DMS 273 (cell line): ENCODE measurements around the gene C1D.
A peak's percentile ranks its signal among the peaks of the same experiment; 100 is the strongest.

ENCODE experiments used
- DNase-seq: peaks from one replicate; lab custom pipeline; 2025; ENCODE audit not compliant: unreplicated experiment; lab: John Stamatoyannopoulos, UW

Gene C1D

DNA sequence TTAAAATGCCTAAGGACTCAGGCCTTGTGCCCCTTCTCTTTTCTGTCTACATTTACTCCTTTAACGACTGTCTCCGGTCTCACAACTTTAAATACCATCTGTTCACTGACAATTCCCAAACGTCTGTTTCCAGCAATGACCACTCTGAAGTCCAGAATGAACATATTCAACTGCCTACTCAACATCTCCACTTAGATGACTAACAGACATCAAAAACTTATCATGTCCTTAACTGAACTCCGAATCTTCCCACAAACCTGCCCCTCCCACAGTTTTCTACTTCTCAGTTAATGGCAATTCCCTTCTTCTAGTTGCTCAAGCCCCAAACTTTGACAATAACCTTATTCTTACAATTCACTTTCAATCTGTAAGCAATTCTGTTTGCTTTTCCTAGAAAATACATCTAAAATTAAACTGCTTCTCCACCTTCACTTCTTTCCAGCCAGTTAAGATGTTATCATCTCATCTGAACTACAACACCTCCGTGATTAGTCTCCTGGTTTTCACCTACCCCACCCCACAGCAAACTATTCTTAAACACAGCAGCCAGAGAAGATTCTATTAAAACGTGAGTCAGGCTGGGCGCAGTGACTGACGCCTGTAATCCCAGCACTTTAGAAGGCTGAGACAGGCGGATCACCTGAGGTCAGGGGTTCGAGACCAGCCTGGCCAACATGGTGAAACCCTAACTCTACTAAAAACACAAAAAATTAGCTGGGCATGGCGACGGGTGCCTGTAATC, 2.8 kb downstream of the C1D start:
- no peak for DNase-seq

- no peak for DNase-seq
These were observed 5.0 kb downstream of the C1D start for GRCh38 chr2:68057658-68058396.

GRCh38 chr2:68052717-68053422, 9.9 kb downstream of the C1D start:
- DNase-seq, result no peak

- DNase-seq, result no peak
These were observed 12.5 kb downstream of the C1D start for GRCh38 chr2:68050353-68050752.

GRCh38 chr2:68046642-68047240, 16.1 kb downstream of the C1D start:
- no peak for DNase-seq

GRCh38 chr2:68046224-68046623, 16.6 kb downstream of the C1D start:
- DNase-seq, result no peak

DNA sequence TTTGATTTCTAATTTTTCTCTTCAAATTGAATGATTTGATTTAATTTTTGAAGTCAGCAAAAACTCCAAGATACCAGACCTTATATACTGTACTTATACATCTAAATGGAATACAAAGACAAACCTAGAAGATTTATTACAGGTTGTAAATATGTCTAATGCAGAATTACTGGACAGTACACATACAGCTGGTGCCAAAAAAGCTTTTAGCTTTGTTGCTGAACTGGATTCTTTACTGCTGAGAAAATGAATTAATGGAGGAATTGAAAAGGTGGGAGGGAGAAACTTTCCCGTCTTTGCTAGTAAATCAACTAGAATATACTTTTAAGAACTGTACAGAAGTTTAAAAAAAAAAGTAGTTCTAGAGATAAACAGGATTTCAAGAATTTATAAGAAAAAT, 17.5 kb downstream of the C1D start:
- no peak for DNase-seq

DNA sequence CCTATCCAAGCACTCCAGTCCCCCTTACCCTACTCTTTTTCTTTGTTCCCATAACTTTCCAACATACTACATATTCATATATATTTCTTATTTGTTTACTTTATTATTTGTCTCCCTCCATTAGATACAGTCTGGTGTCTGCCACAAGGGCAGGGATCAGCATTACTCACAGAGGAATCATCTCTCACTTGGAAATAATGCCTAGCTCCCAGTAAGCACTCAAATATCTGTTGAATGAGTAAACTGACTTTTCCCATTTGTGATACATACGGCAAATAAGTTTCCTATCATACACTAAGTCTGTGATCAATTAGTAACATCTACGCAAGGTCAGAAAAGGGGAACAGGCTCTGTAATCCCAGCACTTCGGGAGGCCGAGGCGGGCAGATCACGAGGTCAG, 18.7 kb downstream of the C1D start:
- no peak for DNase-seq

DNA sequence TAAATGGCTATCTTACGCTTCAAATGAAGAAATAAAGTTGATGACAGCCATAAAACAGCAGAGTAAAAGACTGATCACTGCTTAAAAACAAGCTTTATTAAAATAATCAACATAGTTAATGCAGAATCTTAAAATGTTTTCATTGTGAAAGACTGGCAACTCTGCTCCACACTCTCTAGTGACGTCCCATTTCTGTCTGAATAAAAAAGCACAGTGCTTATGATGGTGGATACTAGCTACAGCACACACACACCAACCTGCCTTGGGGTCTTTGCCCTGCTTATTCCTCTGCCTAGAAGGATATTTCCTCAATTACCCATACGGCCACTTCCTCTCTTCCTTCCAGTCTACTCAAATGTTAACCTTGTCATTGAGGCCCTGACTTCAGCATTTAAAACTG, 19.1 kb downstream of the C1D start:
- DNase-seq, result no peak

GRCh38 chr2:68043032-68043431, 19.8 kb downstream of the C1D start:
- no peak for DNase-seq

GRCh38 chr2:68041704-68042245, 21.0 kb downstream of the C1D start:
- no peak for DNase-seq

GRCh38 chr2:68040078-68040477, 22.7 kb downstream of the C1D start:
- no peak for DNase-seq

DNA sequence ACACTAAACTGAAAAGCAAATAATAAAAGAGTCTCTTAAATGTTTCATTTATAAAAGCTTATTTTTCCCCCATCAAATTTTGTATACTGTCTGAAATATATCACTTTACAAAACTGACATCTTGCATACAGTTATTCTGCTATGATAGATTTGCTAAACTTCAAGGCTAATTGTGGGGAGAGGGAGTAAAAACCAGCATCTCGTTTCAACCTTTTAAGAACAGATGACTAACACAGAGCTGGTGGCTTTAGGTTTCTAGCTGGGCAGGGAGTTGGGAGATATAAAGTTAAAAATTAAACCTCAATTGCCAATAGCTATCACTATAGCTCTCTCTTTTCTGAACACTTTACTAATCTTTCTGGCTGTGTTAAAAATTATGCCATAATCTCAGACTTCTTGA, 23.5 kb downstream of the C1D start:
- no peak for DNase-seq

GRCh38 chr2:68032702-68033101, 30.1 kb downstream of the C1D start:
- DNase-seq, result no peak

DNA sequence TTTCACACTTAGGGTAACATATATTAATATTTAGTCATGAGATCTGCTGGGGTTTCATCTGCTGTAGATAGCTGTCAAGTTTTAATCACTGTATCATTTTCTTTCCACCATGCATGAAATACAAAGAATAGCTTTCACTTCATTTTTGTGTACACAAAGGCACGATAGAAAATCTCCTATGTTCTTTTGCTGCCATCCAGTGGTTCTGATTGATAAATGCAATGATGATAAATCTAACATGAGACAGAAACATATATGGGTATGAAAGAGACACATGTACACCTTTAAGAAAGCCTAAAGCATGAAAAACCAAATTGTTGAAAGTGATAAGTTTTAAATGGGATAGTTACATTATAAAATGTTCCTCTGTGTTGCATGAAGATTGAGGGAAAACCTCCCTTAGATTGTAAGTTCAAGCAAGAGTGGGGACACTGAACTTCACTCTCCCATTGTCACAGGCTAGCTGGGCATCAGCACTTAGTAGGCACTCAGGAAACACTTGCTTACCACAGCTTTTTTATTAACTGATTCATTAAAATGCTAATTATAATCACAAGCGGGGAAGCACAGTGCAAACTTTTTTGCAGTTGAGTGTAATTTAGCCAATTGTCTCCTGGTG, 31.2 kb downstream of the C1D start:
- peak; percentile 80 for DNase-seq

GRCh38 chr2:68031043-68031442, 31.8 kb downstream of the C1D start:
- DNase-seq, result no peak

- no peak for DNase-seq
These were observed 32.3 kb downstream of the C1D start for GRCh38 chr2:68030529-68030928.

DNA sequence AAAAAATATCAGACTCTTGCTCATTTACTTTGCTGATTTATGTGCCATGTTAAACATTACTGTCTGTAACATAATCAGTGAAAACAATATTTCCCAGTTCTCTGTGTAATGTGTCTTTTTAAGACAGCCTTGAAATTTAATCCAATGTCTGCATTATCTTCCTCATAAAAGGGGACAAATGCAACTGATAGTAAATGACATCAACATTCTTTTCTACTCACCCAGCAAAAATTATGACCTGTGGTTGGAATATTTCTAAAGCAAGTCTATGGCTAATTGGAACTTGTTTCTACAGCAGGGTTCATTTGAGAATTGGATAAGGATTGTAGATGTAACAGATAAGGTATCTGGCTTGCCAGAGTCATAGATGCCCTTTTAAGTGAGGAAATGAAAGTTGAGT, 34.8 kb downstream of the C1D start:
- no peak for DNase-seq

DNA sequence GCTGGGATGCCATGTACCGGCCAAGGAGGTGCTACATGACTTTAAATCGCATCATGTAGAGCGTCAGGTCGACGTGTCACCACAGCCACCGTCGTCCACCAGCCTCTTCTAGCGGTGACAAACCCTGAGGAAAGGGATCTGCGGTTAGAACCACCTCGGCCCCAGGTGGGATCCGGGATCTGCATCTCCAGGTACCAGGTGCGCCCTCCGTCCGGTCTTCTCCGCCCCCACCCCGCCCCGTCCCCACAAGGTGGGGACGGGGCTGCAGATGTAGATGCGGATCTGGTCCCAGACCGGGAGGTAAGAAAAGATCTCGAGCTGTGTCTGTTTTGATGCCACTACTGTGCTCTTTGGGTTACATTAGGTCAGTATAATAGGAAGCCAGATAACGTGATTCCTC, 38.4 kb downstream of the C1D start:
- DNase-seq, result no peak

DNA sequence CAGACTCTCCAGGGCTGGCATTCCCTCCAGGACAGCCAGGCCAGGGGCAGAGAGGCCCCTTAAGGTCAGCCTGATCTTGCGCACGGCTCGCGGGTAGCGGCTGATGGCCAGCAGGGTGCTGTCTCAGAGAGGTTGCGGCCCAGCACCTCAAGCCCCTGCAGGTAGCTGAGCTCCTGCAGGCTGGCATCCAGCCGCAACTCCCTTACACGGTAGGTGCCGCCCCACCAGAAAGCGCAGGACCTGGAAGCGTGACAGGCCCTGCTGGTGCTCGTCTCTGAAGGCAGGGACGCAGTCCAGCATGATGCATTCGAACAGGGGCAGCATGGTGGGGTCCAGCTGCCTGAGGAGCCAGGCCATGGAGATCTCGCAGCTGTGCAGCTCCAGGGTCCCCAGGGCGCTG, 38.9 kb downstream of the C1D start:
- DNase-seq, result no peak

- no peak for DNase-seq
These were observed 44.1 kb downstream of the C1D start for GRCh38 chr2:68018727-68019126.
